GM18870 (cell line): ENCODE data around the gene IMPDH2.
A peak's percentile ranks its signal among the peaks of the same experiment; 100 is the strongest.

Experiments
- ATAC-seq: cut with Tn5 transposase; IDR thresholded peaks from one replicate; pipeline ENCODE4 v1.9.1; 2021; ENCODE audit warnings: moderate library complexity; ENCODE audit not compliant: unreplicated experiment

The IMPDH2 gene

DNA sequence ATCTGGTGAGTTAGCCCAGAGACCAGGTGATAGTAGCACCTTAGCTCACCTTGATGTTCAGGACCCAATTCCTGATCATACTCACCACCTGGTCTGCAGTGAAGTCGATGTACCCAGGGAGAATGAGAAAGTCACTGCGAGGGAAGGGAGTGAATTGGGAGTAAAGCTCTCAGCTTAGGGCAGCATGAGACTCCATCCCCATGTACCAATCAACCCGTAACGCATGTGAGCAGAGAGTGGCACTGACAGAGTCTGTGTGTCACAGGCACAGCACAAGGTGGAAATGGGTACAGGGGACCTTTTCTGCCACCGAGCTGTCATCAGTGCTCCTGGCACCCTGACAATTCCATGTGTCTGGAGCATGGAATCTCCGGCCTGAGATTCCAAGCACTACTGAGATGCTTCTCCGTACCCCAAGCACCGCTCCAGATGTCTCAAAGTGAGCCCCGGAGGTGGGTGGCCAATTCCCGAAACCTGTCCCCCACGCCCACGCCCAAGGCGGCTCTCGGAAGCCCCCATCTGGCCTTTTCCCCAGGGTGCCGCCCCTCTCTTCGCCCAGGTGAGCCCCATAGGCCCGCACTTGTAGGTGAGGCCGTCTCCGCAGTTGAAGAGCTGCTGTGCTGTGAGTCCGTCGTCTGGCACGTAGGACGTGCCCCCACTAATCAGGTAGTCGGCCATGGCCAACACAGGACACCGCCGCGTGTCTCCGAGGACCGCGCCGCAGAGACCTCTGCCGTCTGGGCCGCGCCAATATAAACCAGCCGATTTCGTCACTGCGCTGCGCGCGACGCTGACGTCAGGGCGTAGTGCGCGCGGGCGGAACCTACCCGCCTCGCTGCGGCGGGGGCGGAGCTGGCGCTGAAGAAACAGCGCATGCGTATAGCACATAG, at the start of gene IMPDH2:
TSS of gene IMPDH2 (minus strand) at position 726 of the 890 bp plus-strand sequence. CDS start at position 678, 48 bp downstream.
- peak; percentile 63 for ATAC-seq

DNA sequence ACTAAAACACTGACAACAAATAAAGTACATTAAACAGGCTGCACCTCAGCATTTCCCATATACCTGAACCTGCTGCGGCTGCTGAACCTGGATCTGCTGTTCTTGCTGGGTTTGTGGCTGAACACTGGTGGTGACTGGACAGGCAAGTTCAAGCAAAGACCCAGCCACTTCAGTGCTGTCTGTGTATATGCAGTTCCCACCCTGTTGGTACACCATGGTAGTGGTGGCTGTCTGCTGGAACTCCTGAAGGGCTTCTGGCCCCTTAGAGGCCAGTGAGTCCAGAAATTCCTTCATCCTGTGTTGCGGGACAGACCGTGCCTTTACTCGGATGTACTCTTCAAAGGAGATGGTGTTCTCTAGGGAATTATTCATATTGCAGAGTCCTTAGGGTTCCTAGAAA, 47.4 kb upstream of the IMPDH2 start:
- ATAC-seq: no peak

DNA sequence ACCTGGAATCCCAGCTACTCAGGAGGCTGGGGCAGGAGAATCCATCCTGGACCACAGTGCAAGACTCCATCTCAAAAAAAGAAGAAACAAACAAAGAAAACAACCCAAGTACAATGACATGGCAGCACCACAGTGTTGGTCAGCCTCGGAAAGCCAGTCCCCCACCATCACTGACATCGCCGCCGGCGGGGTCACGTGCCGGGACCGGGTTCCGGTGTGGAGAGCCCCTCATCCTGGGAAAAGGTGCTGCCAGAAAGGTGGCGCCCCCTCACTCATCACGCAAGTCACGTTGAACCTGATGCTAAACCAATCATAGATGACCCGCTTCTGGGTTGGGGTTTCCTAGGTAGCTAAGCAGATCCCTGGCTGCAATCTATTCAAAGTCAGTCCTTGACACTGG, 46.9 kb upstream of the IMPDH2 start:
- no peak for ATAC-seq

DNA sequence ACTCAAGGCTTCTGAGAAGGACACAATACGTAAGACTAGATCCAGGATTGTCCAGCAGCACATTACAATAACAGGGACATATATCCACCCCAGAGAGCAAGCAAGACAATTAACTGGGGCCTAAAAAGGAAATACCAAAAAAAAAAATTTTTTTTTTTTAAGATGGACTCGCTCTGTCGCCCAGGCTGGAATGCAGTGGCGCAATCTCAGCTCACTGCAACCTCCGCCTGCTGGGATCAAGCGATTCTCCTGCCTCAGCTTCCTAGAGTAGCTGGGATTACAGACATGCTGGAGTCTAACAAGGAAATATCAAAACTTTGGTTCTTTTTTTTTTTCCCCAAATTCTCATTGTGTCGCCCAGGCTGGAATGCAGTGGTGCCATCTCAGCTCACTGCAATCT, 28.8 kb upstream of the IMPDH2 start:
- no peak for ATAC-seq

DNA sequence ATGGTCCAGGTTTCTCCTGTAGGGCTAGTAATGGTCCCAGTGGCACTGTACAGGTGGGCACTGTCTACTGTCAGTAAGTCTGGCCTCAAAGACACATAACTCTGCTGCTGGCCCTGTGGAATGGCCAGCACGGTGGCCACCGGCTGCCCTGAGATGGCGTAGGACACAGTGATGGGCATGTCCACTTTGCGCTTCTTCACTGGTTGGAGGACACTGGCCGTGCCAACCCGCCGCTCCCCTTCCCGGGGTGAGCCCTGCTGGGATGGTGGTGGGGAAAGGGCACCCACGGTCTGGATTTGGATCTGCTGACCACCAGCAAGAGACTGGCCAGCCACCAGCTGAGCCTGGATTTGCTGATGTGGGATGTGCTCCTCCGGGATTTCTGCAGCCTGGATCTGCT, 28.1 kb upstream of the IMPDH2 start:
- ATAC-seq: no peak

DNA sequence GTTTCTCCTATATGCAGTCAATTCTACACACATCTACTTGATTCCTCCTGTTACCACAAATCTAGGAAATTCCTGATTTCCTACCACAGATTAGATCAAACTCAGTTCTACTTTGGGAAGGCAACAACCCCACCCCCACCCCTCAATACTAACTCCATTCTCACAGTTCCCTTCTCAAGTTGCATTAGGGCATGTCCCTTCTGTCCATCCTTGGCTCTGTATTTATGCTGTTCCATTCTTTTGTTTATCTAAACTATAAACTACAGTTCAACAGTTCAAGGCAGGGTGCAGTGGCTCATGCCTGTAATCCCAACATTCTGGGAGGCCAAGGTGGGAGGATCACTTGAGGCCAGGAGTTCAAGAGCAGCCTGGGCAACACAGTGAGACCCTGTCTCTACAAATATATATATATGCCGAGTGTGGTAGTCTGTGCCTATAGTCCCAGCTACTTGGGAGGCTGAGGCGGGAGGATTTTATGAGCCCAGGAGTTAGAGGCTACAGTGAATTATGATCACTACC, 25.2 kb upstream of the IMPDH2 start:
- no peak for ATAC-seq

DNA sequence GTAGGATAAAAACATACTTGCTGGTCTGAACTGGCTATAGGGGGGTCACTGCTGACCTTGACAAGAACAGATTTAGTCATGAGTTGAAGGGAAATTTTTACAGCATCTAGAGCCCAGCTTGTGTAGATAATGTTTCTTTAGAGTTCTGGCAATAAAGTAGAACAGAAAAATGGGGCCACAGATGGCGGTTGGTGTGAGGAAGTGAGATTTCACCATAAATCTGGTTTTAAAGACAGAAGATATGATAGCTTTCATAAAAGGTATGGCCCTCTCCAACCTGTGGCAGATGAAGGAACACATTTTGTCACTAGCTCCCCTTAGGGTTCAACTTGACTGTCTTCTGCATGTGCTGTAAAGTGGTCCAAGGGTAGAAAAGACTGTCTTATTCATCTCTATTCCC, 24.3 kb upstream of the IMPDH2 start:
- no peak for ATAC-seq

DNA sequence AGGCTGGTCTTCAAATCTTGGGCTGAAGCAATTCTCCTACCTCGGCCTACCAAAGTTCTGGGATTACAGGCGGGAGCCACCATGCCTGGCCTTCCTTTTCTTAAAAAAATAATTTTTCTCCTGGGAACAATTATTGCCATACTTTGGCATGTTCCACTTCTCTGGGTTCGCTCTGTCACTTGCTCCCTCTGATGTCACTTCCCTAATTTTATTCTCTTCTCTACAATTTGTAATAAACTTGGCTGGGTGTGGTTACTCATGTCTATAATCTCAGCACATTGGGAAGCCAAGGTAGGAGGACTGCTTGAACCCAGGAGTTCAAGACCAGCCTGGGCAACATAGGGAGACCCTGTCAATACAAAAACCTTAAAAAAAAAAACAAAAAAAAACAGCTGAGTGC, 6.1 kb upstream of the IMPDH2 start:
- ATAC-seq: no peak

DNA sequence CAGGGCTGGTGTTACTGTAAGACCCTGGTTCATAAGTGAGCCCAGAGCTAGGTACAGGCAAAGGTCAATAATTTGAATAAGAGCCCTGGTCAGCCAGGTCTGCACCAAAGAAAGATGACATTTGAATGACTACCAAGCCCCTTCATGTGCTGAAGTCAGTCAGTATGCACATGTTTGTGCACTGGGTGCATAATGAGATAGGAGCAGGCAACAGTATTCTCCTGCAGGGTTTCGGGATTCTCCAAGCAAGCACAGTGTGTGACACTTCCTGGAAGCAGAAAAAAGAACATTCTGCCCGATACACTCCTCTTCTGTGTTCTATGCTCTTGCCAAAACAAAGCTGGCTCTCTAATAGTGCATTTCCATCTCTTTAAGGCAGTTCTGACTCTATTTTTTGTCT, 5.5 kb upstream of the IMPDH2 start:
- no peak for ATAC-seq

DNA sequence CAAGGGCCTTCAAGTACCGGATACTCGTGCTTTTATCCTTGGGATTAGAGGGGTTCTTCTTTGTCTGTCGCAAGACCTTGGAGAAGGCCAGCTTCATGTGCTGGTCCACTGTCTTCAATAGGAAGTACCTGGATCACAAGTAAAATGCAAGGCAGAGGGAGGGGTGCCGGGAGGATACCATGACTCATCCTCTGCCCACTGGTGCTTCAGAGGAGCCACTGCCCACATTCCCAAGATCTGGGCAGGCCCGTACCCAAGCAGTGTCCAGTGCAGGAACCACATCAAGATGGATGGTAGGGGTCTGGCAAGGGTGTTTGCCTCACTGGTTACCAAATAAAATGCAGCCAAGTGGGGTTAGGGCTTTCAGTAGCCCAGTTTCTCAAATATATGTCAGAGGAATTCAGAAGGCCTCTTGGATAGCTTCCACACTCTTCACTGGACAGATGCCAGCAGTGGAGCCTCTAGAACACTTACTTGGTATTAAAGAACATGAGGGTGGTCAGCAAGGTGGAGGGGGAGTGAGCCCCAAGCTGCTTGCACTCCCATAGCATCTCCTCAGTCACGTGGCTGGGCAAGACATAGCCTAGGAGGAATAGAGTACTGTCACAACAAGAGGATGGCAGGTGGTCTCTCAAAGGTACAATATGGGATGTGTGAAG, 3.6 kb upstream of the IMPDH2 start:
- ATAC-seq: no peak

DNA sequence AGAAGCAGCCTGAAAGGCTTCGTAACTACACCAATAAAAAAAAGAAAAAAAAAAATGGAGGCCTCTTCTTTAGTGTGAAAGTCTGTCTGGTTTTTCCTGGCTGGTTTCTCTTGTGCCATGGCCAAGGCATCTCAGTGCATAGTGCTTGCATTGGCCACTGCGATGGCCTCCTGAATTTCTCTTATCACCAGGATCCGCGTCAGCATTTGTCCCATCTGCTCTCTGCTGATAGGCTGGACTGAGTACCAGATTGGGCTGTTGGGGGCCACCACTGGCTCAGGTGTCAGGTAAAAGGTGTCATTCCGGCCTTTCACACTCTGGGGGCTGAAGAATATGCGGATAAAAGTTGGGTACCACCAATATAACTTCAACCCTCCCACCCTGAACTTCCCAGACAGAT, 1.1 kb upstream of the IMPDH2 start:
- no peak for ATAC-seq

DNA sequence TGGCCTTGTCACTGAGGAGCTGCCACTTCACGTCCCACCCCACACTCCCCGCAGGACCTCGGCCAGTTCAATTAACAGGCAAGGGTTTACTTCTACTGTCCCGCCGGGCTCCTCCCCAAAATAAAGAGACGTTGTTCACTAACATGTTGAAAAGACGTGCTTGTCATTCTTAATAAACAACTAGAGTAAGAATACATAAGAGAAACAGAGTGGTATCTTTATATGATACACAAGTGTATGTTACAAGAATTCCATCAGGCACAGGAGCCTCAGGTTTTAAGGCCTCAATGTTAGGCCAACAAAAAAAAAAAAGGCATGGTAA, 326 bp upstream of the IMPDH2 start:
- ATAC-seq: no peak

DNA sequence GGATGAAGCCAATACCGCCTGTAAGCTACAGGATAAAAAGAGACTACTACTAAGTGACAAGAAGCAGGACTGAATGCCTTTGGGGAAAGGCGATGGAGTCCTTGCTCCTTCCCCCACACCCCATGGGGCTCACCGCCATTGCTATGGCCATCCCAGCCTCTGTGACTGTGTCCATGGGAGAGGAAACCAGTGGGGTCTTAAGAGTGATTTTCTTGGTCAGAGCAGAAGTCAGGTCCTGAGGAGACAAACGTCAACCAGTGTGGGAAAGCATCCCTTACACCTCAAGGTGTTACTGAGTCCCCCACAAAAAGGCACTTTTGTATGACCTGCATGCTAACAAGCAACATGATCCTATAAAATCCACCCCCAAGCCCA, 913 bp downstream of the IMPDH2 start:
- ATAC-seq: no peak

DNA sequence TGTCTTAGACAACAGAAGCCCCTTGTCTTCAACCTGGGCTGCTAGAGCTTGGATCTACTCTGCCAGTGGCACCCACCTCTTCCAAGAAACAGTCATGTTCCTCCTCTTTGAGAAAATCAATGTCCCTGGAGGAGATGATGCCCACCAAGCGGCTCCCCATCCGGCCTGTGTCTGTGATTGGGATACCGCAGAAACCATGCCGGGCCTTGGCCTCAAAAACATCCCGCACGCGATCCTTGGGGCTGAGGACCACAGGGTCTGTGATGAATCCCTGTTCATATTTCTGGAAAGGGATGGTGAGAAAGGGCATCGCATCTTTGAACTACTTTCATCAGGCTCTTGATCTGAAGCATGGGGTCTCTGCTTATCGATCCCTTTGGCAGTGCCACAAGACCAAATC, 1.6 kb downstream of the IMPDH2 start:
- no peak for ATAC-seq

DNA sequence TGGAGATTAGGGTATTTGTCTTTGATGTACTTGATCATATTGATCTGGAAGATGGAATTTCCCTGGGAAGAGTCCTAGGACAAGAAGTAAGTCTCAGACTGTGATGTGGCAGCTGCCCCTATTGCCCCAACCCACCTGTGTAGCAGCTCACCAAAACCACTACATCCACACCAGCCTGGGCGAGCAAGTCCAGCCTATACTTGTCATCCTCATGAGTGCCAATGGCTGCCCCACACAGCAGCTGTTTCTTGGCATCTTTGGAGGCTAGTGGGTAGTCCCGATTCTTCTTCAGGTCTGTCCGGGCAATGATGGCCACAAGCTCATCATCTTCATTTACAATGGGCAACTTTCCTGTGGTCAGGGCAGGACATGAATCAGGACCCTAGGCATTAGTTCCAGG, 2.7 kb downstream of the IMPDH2 start:
- ATAC-seq: no peak

DNA sequence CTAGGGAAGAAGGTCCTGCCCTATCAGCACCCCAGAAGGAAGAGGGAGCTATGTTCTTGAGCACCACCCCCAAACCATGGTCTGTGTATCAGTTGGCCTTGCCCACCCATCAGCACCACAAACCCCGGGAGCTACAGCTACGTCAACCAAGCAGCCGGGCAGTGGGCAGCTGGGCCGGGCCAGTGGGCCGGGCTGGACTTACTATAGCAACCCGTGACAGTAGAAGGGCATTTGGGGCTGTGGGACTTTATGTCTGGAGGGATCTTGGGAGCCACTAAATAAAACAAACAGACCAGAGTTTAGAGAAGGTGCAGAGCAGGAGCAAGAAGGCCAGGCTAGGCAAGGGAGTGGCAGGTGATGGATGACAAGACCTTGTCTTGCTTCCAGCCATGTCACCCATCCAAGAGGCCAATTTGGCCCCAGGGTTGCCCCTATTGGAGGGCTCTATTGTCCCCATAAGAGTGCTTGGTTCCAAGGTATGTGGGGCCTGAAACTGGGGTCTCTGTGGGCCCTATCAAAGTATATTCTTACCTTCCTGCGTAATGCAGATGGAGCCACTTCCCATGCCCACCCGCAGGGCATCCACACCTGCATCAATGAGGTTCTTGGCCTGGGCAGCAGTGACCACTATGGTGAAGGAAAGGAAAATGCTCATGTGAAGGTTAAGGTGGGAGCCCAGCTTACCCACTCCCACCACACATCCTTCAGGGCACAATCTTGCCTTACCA, 3.2 kb downstream of the IMPDH2 start:
- ATAC-seq: no peak

DNA sequence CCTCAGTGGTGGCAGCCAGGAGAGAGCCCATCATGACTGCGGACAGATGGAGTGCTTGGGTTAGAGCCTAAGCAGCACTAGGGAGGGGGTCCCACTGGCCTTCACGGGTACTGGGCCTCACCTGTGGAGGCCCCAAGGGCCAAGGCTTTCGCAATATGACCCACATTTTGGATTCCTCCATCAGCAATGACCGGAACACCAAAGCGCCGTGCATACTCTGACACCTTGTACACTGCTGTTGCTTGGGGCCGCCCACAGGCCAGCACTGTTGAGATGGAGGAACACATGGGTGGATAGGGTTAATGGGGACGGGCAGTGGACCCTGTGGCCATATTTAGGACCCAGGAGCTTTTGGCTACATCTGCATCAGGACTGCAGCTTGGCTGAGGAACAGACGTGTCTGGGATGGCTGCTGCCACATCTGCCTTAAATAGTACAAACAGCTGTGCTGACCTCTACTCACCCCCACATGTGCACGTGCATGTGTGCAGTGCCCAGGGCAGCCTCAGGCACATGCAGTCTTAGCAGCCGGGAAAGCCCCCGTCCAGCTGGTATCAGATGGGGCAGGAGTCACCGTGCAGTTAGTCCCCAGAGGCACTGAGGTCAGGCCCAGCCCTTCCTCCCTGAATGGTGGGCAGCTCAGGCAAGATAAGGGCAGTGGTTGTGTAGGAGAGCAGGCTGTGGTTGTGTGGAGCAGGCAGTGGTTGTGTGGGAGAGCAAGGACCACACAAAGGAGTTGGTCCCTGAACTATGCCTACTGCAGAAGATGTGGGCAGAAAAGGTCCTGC, 4.0 kb downstream of the IMPDH2 start:
- no peak for ATAC-seq

DNA sequence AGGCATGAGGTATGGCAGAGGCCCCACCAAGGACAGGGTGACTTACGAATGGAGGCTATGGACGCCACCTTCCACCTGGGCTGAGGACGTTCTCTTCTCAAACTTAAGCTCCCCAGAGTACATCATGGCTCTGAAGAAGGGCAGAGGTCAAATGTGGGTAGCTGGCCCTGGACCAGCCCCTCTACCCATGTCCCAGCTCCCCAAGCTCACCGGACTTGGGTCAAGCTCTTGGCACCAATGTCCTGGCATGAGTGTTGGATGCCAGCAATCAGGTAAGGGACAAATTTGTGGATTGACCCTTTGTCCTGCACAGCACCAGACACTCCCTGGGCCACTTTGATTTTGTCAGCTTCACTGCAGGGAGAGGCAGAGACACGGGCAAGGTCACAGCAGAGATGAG, 4.7 kb downstream of the IMPDH2 start:
- no peak for ATAC-seq

DNA sequence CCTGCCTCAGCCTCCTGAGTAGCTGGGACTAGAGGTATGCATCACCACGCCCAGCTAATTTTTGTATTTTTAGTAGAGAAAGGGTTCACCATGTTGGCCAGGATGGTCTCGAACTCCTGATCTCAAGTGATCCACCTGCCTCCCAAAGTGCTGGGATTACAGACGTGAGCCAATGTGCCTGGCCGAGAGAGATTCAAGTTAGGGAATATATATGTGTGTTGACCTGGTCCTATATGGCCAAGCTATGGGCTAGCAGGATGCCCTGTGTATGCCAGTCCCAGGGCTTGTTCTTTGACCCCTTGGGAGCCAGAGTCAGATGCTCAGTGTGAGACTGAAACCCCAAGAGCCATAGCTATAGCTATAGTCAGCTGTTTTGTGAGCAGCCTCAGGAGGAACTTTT, 5.4 kb downstream of the IMPDH2 start:
- no peak for ATAC-seq

DNA sequence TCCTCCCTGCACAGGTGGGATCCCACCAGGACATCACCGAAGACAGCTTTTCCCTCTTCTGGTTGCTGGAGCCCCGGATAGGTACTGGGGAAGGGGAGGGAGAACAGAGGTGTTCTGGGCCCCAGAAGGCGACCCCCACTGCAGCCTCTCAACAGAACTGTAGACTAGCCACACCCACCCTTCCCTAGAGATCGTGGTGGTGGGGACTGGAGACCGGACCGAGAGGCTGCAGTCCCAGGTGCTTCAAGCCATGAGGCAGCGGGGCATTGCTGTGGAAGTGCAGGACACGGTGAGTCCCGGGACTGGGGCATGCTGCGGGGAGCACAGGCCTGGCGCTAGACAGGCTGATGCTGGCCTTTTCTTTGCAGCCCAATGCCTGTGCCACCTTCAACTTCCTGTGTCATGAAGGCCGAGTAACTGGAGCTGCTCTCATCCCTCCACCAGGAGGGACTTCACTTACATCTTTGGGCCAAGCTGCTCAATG, 6.5 kb downstream of the IMPDH2 start:
- no peak for ATAC-seq
